D721Med (cell line): Measurements from ENCODE around the gene EGFR.

Experiments
- DNase-seq: peaks from one replicate; pipeline ENCODE4 v3.0.0; 2011; ENCODE audit warnings: low spot score; ENCODE audit not compliant: insufficient read length
- FAIRE-seq: peaks from 2 replicates; lab custom pipeline; 2011; peaks lifted over from hg19 to GRCh38; lab: Jason Lieb, UNC
- CTCF ChIP-seq: IDR thresholded peaks from 2 replicates; pipeline ENCODE4 v1.5.1; 2012; ENCODE audit warnings: mild to moderate bottlenecking, control low read depth; ENCODE audit not compliant: insufficient read depth; ENCODE audit errors: missing control alignments

The EGFR gene

GRCh38 chr7:55063061-55063460, 44.2 kb downstream of the EGFR start:
- DNase-seq: no peak
- no peak for FAIRE-seq
- no peak for TF ChIP-seq CTCF

GRCh38 chr7:55063633-55064032, 44.8 kb downstream of the EGFR start:
- FAIRE-seq (no peak), DNase-seq (no peak)
- no peak for TF ChIP-seq CTCF

- FAIRE-seq: no peak
- TF ChIP-seq CTCF: no peak
- no peak for DNase-seq
Observed at GRCh38 chr7:55065079-55065478, 46.3 kb downstream of the EGFR start.

- FAIRE-seq (no peak), DNase-seq (no peak)
- TF ChIP-seq CTCF: no peak
Observed at GRCh38 chr7:55065511-55066229, 46.9 kb downstream of the EGFR start.

GRCh38 chr7:55066524-55066923, 47.7 kb downstream of the EGFR start:
- DNase-seq (no peak), FAIRE-seq (no peak)
- no peak for TF ChIP-seq CTCF

- DNase-seq (no peak), FAIRE-seq (no peak)
- no peak for TF ChIP-seq CTCF
Observed at GRCh38 chr7:55066938-55067337, 48.1 kb downstream of the EGFR start.

GRCh38 chr7:55067748-55068147, 48.9 kb downstream of the EGFR start:
- no peak for TF ChIP-seq CTCF
- DNase-seq (no peak), FAIRE-seq (no peak)
